ENCODE data around the gene VSTM2L. TPM values are rescaled to one million over a fixed set of nuclear protein-coding genes. Genes with fewer than 3 reads are reported as not detected.
A peak's percentile ranks its signal among the peaks of the same experiment; 100 is the strongest.

Gene VSTM2L
- total and polyA plus RNA-seq, 2 of the 13 experiments (the other 11 are each of a cell fraction or from before 2014, with no cell fraction given): not detected

GRCh38 chr20:37984018-37984785 is 81.3 kb downstream of the VSTM2L start (continued):
- TF ChIP-seq PAXIP1 (CRISPR knock-in tag; conservative IDR thresholded peaks at IDR 0.05): peak; percentile 82
- TF ChIP-seq PBX3 (CRISPR knock-in tag; IDR thresholded peaks at IDR 0.05; ENCODE audit: borderline replicate concordance): no peak
- no peak for TF ChIP-seq ZNF570 (CRISPR knock-in tag; IDR thresholded peaks at IDR 0.05; ENCODE audit: borderline replicate concordance)
- 0 out of 2 replicates have a peak, but pooled peaks have one; percentile 15 for TF ChIP-seq MAZ (IDR thresholded peaks at IDR 0.05; ENCODE audit: borderline replicate concordance, low read depth, low read length)
- no peak for TF ChIP-seq MAZ (CRISPR knock-in tag; IDR thresholded peaks at IDR 0.05; ENCODE audit: low read depth)
- no peak for TF ChIP-seq ZNF44 (CRISPR knock-in tag; IDR thresholded peaks at IDR 0.05)
- TF ChIP-seq PTBP1 (IDR thresholded peaks at IDR 0.05; ENCODE audit: low read depth, low read length, poor library complexity, severe bottlenecking): no peak
- TF ChIP-seq SP2 (CRISPR knock-in tag; IDR thresholded peaks at IDR 0.05): no peak
- no peak for TF ChIP-seq ZBTB8A (CRISPR knock-in tag; IDR thresholded peaks at IDR 0.05; ENCODE audit: borderline replicate concordance, low read depth)
- TF ChIP-seq FOXA3 (CRISPR knock-in tag; IDR thresholded peaks at IDR 0.05): peak; percentile 55
- no peak for TF ChIP-seq CCAR2 (optimal IDR thresholded peaks at IDR 0.05; ENCODE audit: low read depth, low read length)
- peak; percentile 60; the same call in 1 of the 2 replicates for TF ChIP-seq ZFY (CRISPR knock-in tag; IDR thresholded peaks at IDR 0.05)
- TF ChIP-seq RERE (CRISPR knock-in tag; IDR thresholded peaks at IDR 0.05; ENCODE audit: low read depth): no peak
- TF ChIP-seq SALL1 (CRISPR knock-in tag; IDR thresholded peaks at IDR 0.05): peak; percentile 92; the same call in 1 of the 2 replicates
- peak; percentile 78; the same call in 1 of the 2 replicates for TF ChIP-seq ZSCAN21 (CRISPR knock-in tag; IDR thresholded peaks at IDR 0.05; ENCODE audit: borderline replicate concordance)
- TF ChIP-seq SOX13 (IDR thresholded peaks at IDR 0.05): no peak
- peak in 1 of 2 experiments; percentile 39; a peak in 2 of 4 replicates for TF ChIP-seq SOX13 (CRISPR knock-in tag; conservative IDR thresholded peaks at IDR 0.05 in 1 of 2, IDR thresholded peaks at IDR 0.05 in 1 of 2)
- TF ChIP-seq ZFP62 (CRISPR knock-in tag; IDR thresholded peaks at IDR 0.05): no peak
- peak; percentile 75; the same call in 1 of the 2 replicates for TF ChIP-seq ZNF430 (CRISPR knock-in tag; IDR thresholded peaks at IDR 0.05)

Measured in HepG2 (cell line).